ENCODE results near the gene KLHL30.

The KLHL30 gene

GRCh38 chr2:238128534-238129001, 9.9 kb upstream of the KLHL30 start:
- Histone ChIP-seq H2AFZ (ENCODE audit: low read length, unreplicated experiment) (no peak overlapping the region), H3K4me1 (ENCODE audit: control insufficient read depth, insufficient read depth, low read length, unreplicated experiment) (peaks cover 2% of the 10 kb centered on the region), H3K27ac (ENCODE audit: low read depth, low read length) (no peak overlapping the region), H3K79me2 (ENCODE audit: control insufficient read depth, insufficient read depth, low read length, unreplicated experiment) (no peaks in the 10 kb centered on the region), H3K27me3 (ENCODE audit: insufficient read depth, low read length) (no peaks in the 10 kb centered on the region), H3K36me3 (ENCODE audit: insufficient read depth, low read length) (no peaks in the 10 kb centered on the region), H3K4me3 (ENCODE audit: low read depth, low read length) (no peak overlapping the region)

GRCh38 chr2:238129166-238130010, 9.1 kb upstream of the KLHL30 start:
- Histone ChIP-seq H3K4me3 (ENCODE audit: low read depth, low read length) (no peak overlapping the region), H2AFZ (ENCODE audit: low read length, unreplicated experiment) (no peak overlapping the region), H3K27me3 (ENCODE audit: insufficient read depth, low read length) (no peaks in the 10 kb centered on the region), H3K27ac (ENCODE audit: low read depth, low read length) (no peak overlapping the region), H3K4me1 (ENCODE audit: control insufficient read depth, insufficient read depth, low read length, unreplicated experiment) (peaks cover 2% of the 10 kb centered on the region), H3K36me3 (ENCODE audit: insufficient read depth, low read length) (no peaks in the 10 kb centered on the region), H3K79me2 (ENCODE audit: control insufficient read depth, insufficient read depth, low read length, unreplicated experiment) (no peaks in the 10 kb centered on the region)

- no peak overlapping the region for H3K4me3 ChIP-seq (ENCODE audit: low read depth, low read length)
- H3K27ac ChIP-seq (ENCODE audit: low read depth, low read length), result no peak overlapping the region
- no peak overlapping the region for H2AFZ ChIP-seq (ENCODE audit: low read length, unreplicated experiment)
- peaks cover 2% of the 10 kb centered on the region for H3K4me1 ChIP-seq (ENCODE audit: control insufficient read depth, insufficient read depth, low read length, unreplicated experiment)
- H3K36me3 ChIP-seq (ENCODE audit: insufficient read depth, low read length), result no peaks in the 10 kb centered on the region
- no peaks in the 10 kb centered on the region for H3K79me2 ChIP-seq (ENCODE audit: control insufficient read depth, insufficient read depth, low read length, unreplicated experiment)
- no peaks in the 10 kb centered on the region for H3K27me3 ChIP-seq (ENCODE audit: insufficient read depth, low read length)
These were observed 8.3 kb upstream of the KLHL30 start for GRCh38 chr2:238130111-238130695.

- Histone ChIP-seq H3K27me3 (ENCODE audit: insufficient read depth, low read length) (no peaks in the 10 kb centered on the region), H3K27ac (ENCODE audit: low read depth, low read length) (no peak overlapping the region), H3K4me1 (ENCODE audit: control insufficient read depth, insufficient read depth, low read length, unreplicated experiment) (peaks cover 2% of the 10 kb centered on the region), H3K36me3 (ENCODE audit: insufficient read depth, low read length) (no peaks in the 10 kb centered on the region), H3K4me3 (ENCODE audit: low read depth, low read length) (no peak overlapping the region), H2AFZ (ENCODE audit: low read length, unreplicated experiment) (no peak overlapping the region), H3K79me2 (ENCODE audit: control insufficient read depth, insufficient read depth, low read length, unreplicated experiment) (no peaks in the 10 kb centered on the region)
These were observed 7.5 kb upstream of the KLHL30 start for GRCh38 chr2:238130696-238131628.

GRCh38 chr2:238131761-238132462, 6.6 kb upstream of the KLHL30 start:
- Histone ChIP-seq H3K79me2 (ENCODE audit: control insufficient read depth, insufficient read depth, low read length, unreplicated experiment) (no peaks in the 10 kb centered on the region), H2AFZ (ENCODE audit: low read length, unreplicated experiment) (no peak overlapping the region), H3K4me1 (ENCODE audit: control insufficient read depth, insufficient read depth, low read length, unreplicated experiment) (peaks cover 2% of the 10 kb centered on the region), H3K27ac (ENCODE audit: low read depth, low read length) (no peak overlapping the region), H3K4me3 (ENCODE audit: low read depth, low read length) (no peak overlapping the region), H3K27me3 (ENCODE audit: insufficient read depth, low read length) (no peaks in the 10 kb centered on the region), H3K36me3 (ENCODE audit: insufficient read depth, low read length) (no peaks in the 10 kb centered on the region)

GRCh38 chr2:238132463-238133450, 5.7 kb upstream of the KLHL30 start:
- peaks cover 3% of the 10 kb centered on the region for H3K4me1 ChIP-seq (ENCODE audit: control insufficient read depth, insufficient read depth, low read length, unreplicated experiment)
- no peak overlapping the region for H3K4me3 ChIP-seq (ENCODE audit: low read depth, low read length)
- H3K79me2 ChIP-seq (ENCODE audit: control insufficient read depth, insufficient read depth, low read length, unreplicated experiment), result no peaks in the 10 kb centered on the region
- H3K27me3 ChIP-seq (ENCODE audit: insufficient read depth, low read length), result no peaks in the 10 kb centered on the region
- H3K36me3 ChIP-seq (ENCODE audit: insufficient read depth, low read length), result no peaks in the 10 kb centered on the region
- H2AFZ ChIP-seq (ENCODE audit: low read length, unreplicated experiment), result no peak overlapping the region
- H3K27ac ChIP-seq (ENCODE audit: low read depth, low read length), result no peak overlapping the region

GRCh38 chr2:238133499-238134392, 4.7 kb upstream of the KLHL30 start:
- no peak overlapping the region for H3K4me3 ChIP-seq (ENCODE audit: low read depth, low read length)
- no peaks in the 10 kb centered on the region for H3K36me3 ChIP-seq (ENCODE audit: insufficient read depth, low read length)
- H3K27me3 ChIP-seq (ENCODE audit: insufficient read depth, low read length), result no peaks in the 10 kb centered on the region
- peaks cover 3% of the 10 kb centered on the region for H3K4me1 ChIP-seq (ENCODE audit: control insufficient read depth, insufficient read depth, low read length, unreplicated experiment)
- no peaks in the 10 kb centered on the region for H3K79me2 ChIP-seq (ENCODE audit: control insufficient read depth, insufficient read depth, low read length, unreplicated experiment)
- H3K27ac ChIP-seq (ENCODE audit: low read depth, low read length), result no peak overlapping the region
- H2AFZ ChIP-seq (ENCODE audit: low read length, unreplicated experiment), result no peak overlapping the region

- H3K27me3 ChIP-seq (ENCODE audit: insufficient read depth, low read length), result no peaks in the 10 kb centered on the region
- no peak overlapping the region for H3K4me3 ChIP-seq (ENCODE audit: low read depth, low read length)
- H3K79me2 ChIP-seq (ENCODE audit: control insufficient read depth, insufficient read depth, low read length, unreplicated experiment), result no peaks in the 10 kb centered on the region
- H3K4me1 ChIP-seq (ENCODE audit: control insufficient read depth, insufficient read depth, low read length, unreplicated experiment), result peaks cover 3% of the 10 kb centered on the region
- no peaks in the 10 kb centered on the region for H3K36me3 ChIP-seq (ENCODE audit: insufficient read depth, low read length)
- H2AFZ ChIP-seq (ENCODE audit: low read length, unreplicated experiment), result no peak overlapping the region
- no peak overlapping the region for H3K27ac ChIP-seq (ENCODE audit: low read depth, low read length)
These were observed 4.1 kb upstream of the KLHL30 start for GRCh38 chr2:238134393-238134785.
